Pons (tissue), 1 donor: ENCODE measurements around the gene SHC1.
A peak's percentile ranks its signal among the peaks of the same experiment; 100 is the strongest.

Source experiments
- DNase-seq: peaks from one replicate; pipeline ENCODE4 v3.0.0-alpha.2; 2016; ENCODE audit warnings: low spot score

Gene SHC1

DNA sequence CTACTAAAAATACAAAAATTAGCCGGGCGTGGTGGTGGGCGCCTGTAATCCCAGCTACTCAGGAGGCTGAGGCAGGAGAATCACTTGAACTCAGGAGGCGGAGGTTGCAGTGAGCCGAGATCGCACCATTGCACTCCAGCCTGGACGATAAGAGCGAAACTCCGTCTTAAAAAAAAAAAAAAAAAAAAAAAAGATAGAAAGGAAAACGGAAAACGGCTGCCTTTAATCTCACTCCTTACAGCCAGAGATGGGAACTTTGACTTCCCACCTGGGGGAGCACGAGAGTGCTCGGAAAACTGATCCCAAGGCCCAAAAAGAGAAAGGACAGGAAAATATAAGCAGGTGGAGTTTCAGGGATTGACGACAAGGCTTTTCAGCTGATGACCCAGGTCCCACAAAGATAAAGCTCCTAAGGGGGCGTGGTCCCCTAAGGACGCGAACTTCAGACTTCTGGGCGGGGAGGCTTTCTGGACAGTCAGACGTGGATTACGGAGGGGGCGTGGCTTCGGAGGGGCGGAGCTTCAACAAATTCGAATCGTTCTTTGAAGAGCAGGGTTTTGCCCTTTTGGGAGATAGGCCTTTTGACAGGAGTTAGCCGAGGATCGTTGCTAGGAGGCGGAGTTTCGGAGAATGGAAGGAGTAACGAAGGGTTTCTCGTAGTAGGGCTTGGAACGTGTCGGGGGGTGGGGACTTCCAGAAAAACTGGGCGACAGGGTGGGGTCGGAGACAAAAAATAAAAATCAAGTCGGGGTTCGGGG, 3.0 kb upstream of the SHC1 start:
- peak; percentile 91 for DNase-seq

DNA sequence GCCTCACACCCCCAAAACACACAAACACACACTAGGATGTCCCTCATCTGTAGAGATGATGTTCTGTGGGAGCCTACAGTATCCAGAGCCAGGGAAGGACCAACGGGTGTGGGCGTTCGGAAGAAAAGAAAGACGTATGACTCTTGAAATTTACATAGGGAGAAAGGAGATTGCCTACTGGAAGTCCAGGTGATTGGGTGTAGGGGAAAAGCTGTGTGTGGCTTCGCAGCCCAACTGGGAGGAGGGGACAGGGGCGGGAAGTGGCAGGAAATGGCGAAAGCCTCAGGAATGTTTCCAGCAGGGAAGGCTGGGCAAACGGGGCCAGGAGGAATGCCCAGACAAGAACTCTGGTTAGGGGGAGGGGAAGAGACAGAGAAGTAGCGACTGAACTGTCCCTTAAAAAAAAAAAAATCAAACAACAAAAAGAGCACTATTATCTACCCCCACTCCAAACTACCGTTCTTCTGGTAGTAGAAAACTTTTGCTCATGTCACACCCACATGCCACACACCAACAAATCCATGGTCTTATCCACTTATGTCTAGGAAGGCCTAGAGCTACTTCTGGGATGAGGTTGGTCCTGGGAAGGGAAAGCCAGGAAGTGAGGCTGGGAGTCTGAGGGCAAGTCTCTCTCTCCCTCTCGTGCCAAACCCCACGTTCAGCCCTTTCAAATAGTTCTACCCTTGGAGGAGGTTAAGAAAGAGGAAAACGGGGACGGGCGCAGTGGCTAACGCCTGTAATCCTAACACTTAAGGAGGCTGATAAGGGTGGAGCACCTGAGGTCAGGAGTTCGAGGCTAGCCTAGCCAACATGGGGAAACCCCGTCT, 2.2 kb upstream of the SHC1 start:
- DNase-seq, result no peak

DNA sequence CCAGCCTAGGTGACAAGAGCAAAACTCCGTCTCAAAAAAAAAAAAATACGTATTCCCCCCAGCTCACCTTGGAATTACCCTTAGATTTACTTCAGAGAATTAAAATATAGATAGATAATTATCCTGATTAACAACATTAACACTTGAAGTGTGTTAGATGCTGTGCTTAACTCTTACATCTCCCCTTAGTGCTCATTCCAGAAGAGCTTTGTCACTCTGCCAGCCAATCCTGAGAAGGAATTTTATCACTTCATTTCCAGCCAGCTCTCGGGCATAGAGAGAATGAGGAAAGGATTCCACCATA, 1.6 kb upstream of the SHC1 start:
- DNase-seq, result no peak

DNA sequence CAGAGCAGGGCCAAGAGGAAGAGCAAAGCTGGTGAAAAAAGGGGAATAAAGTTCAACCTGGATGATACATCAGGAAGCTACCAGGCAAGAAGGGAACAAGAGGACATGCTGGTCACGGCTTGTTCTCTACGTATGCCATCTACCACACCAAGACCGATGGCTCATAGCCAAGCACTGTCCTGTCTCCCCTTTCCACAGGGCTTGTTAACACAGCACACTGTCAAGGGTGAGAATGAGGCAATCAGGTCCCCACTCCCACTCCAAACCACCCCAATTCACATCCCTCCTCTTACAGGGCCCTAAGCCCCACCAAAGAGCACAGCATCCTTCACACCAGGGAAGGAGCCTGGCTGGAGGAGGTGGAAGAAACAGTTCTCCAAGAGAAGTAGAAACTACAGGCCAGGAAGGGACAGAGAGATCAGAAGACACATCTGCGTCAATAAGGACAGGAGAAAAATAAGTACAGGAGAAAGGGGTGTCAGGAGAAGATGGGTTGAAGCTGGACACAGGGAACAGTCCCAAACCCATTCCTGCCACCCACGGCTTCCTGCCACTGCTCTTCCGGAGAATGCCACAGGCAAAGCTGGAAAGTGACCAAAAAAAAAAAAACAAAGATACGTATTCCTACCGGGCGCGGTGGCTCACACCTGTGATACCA, 923 bp upstream of the SHC1 start:
- no peak for DNase-seq

DNA sequence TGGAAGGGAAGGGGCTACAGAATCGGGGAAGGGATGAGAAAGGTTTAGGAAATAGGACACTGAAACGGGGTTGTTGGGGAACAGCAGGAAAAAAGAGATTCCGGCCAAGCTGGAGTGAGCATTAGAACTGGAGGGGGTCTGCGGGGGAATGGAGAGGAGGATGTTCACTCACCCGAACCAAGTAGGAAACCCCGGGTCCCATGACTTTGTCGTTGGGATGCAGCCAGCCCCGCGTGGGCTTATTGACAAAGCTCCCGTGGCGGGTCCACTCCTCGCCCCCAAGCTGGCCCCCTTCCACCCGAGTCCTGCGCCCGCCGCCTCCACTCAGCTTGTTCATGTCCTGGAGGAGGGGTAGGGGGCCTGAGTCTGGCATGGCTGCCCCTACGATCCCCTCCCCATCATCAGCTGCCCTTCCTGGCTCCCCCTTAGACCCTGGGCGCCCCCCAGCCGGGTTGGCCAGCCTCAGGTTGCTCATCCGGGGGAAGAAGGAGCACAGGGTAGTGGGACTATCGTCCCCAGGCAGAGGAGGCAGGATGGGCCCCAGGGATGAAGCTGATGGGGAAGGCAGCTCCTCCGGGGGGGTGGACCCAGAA, 591 bp downstream of the SHC1 start:
- DNase-seq, result no peak

DNA sequence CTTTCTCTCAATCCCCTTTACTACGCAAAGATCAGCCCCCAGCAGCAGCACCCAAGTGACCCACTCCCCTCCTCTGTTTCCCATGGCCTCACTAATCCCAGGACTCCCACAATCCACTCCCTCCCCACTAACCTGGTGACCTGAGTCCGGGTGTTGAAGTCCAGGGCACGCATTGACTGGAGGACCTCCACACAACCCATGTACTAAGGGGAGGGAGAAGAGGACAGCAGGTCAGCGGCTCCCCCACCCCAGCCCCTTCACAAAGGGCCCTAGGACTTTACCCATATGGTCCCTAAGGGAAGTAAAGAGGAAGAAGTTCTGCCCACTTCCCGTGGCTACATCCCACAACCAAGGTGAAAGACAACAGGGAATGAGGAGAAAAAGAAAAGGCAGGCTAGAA, 1.3 kb downstream of the SHC1 start:
- no peak for DNase-seq

DNA sequence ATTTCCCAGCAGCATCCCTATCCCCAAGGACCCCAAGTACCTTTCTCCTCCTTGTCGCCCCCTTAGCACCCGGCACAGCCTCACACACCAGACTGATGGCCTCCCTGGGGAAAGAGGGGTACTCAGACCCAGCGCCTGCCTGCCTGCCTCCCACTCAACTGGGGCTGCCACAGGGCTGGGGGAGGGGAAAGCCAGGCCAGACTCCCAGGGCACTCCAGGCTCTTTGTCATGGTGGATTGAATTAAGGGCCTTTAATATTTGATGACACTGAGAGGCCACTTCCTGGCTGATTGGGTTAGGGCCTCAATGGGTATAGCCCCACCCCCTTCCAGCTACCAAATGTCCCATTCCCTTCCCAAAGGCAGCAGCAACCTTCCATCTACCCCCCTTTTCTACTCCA, 1.8 kb downstream of the SHC1 start:
- DNase-seq, result no peak

DNA sequence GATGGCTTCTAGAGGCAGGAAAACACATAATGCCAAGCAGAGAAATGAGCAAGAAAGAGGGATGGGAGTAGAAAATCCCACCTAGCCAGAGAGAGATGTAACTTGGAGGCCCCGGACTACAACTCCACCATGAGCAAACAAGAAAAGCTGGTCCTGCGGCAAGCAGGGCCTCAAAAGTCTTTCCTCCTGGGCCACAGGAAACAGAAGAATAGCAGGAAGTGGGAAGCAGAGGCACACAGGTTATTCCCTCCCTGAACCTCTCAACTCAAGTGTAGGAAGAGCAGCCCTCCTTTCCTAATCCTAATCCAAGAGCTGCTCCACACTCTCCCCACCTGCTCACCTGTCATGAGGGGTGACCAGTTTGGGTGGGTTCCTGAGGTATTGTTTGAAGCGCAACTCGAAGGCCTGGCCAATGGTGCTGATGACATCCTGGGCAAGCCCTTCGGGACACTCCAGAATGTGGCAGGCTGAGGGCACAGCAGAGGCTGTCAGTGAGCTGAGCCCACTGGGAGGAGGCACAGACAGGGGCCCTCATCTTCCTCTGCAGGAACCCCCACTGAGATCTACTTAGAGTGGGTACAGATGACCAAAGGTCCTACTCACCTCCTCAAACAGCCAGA, 3.1 kb downstream of the SHC1 start:
- DNase-seq, result no peak

DNA sequence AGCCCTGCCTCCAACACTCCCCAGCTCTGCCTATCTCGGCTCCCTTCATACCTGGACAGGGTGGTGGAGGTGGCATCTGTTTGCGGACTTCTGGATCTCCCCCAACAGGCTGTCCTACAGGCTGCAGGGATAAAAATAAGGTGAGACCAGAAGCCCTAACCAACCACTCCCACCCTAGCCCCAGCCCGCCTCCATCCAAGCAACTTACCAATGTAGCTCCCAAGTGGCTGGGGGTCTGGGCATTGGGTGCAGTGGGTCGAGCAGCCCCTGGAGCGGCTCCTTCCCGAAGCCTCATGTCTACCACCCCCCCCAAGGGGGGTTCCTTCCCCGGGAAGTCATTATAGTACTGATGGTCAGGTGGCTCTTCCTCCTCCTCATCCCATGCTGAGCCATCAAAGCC, 4.4 kb downstream of the SHC1 start:
- no peak for DNase-seq

DNA sequence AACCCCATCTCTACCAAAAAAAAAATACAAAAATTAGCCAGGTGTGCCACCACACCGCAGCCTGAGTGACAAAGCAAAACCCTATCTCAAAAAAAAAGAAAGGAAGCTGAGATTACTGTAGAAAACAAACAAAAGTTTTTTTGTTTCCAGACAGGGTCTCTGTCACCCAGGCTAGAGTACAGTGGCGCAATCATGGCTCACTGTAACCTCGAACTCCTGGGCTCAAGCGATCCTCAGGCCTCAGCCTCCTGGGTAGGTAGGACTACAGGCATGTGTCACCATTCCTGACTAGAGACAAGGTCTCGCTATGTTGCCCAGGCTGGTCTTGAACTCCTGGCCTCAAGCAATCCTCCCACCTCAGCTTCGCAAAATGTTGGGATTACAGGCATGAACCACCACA, 6.2 kb downstream of the SHC1 start:
- DNase-seq, result no peak

DNA sequence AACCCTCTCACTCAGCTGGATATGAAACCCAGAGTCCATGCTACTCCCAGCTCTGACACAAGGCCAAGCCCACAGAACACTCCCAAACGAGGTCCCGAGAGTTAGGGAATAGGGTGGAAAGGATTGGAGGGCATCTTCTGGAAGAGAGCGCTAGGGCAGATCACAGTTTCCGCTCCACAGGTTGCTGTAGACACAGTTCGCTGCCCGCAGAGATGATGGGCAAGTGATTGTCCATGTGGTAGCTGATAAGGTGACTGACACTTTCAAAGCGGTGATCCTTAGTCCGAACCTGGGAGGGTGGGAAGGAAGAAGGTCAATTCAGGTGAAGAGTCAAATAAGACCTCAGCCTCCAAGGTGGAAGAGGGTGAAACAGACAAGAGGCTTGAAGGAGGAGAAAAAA, 6.9 kb downstream of the SHC1 start:
- no peak for DNase-seq

DNA sequence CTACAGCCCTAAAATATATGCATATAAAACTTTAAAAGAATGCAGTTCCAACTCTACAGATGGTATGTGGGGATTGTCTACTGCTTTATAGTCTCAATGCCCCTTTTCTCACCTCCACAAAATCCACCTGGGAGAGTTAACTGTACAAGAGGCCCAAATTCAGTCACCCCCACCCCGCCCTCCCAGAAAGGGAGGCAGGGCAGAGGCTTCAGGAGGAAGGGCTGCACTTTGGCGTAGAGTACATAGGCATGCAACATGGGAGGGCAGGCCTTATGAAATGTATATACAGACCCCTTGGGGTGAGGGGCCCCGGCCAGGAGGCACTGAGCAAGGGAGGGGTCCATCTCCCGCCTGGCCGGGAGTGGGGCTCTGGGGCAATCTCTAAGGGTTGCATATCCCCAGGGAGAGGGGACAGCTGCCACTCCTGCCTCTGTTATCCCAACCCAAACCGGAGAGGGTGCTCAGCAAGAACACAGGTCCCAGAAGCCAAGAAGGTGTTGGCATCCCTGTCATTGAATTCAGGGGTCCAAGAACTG, 7.7 kb downstream of the SHC1 start:
- DNase-seq, result no peak

DNA sequence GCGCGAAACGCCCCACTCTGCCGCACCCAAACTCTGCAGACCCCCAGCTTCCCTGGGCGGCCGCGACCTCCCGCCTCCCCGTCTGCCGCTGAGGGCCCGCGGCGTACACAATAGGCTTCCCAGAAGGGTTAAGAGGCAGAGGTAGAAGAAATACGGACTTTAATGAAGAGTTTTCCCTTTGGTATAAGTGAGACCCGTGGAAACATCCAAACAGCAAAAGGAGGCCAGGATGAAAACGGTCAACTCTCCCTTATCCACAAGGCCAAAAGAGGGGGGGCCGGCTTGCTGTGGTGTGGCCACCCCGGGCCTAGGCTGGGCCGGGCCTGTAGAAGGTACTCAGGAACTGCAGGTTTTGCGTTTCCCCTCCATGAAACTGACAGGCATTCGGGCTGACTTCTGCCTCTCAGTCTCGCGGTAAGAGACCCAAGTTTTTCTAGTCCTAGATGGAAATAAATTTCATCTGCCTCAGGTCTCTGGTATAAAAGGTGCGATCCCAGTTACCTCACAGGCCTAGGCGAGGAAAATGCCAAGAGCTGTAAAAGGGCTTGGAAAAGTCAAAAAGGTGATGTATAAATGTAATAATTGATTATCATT, 8.3 kb downstream of the SHC1 start:
- DNase-seq, result no peak

DNA sequence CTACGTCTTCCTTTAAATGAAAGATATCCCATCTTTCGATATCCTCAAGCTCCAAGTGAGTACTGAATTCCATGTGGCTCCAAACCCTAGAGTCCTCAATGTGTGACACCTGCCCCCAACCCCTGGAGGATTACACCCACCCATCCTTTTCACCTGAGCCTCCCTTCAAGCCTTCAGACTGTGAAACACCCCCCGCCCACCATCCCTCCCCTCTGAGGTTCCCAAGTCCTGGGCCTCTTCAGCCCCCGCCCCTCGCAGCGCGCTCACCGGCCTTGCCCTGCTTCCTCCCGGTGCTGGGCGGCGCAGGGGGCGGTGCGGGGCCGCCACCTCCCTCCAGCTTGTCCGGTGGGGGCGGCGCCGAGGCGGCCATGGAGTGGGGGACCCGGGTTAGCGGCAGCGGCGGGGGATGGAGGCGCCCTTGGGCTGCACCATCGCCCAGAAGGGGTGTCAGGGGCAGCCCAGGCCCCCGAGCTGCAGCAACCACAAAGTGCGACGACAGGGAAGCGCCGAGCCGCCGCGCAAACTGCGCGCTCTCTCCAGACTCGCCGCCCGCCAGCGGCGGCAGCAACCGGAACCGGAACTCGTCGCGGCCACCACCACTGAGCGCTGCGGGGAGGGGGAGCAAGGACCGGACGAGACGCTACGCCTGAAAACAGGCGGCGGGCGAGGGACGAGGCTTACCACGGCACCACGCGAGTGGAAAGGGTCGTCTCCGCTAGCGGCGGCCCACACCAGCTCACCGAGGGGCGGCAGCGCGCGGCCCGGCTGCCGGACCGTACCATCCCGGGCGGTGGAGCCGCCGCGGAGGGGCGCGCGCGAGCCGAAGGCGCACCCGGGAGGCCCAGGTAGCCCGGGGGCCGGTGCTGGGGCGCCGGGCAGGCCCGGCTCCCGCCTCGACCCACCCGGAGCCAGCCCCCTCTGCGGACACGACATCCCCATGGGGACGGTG, 9.1 kb downstream of the SHC1 start, which contains the start of gene PYGO2:
Gene PYGO2 (minus strand): TSS at position 576 of the 949 bp plus-strand sequence. CDS start 206 bp downstream, at position 370.
- no peak for DNase-seq

DNA sequence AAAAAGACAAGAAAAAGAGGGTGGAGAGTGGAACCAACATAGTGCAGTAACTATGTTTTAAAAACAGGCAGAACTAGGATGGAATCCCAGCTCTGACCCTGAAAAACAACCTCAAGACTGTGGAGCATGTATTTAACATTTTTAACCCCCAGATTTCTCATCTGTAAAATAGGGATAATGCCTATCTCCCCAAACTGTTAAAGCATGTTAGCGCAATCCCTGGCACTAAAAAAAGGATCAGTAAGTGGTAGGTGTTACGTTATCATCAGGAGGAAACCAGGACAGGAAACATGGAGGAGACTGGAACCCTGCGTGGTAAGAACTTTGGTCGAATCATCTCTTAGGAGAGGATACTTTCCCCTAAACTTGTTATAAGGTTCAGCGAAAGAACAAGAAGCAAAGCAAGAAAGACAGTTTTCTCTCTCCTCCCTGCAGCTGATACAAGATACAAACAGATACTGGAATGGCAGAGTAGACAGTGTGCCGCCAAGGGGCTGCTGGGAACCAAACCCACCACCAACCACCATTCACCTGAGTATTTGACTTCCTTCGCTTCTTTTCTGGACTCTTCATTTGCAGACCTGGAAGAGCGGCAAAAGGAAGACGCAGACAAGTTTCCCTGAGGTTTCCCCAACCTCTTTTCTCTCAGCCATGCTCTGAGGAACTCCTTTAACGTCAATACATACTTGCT, 10.0 kb downstream of the SHC1 start:
- DNase-seq, result no peak

DNA sequence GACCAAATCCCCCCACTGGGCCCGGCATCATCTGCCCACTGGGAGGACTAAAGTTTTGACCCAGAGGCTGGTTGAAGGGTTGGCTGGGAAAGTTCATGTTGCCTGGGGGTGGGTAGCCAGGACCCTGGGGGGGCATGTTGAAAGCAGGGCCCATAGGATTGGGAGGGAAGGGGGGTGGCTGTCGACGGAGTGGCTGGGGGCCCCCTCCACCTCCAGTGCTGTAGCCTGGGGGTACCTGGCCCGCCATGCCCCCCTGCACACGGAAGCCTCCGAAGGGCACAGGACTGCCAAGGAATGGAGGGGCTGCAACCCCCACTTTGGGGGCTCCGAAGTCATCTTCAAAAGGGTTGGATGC, 11.1 kb downstream of the SHC1 start:
- no peak for DNase-seq

DNA sequence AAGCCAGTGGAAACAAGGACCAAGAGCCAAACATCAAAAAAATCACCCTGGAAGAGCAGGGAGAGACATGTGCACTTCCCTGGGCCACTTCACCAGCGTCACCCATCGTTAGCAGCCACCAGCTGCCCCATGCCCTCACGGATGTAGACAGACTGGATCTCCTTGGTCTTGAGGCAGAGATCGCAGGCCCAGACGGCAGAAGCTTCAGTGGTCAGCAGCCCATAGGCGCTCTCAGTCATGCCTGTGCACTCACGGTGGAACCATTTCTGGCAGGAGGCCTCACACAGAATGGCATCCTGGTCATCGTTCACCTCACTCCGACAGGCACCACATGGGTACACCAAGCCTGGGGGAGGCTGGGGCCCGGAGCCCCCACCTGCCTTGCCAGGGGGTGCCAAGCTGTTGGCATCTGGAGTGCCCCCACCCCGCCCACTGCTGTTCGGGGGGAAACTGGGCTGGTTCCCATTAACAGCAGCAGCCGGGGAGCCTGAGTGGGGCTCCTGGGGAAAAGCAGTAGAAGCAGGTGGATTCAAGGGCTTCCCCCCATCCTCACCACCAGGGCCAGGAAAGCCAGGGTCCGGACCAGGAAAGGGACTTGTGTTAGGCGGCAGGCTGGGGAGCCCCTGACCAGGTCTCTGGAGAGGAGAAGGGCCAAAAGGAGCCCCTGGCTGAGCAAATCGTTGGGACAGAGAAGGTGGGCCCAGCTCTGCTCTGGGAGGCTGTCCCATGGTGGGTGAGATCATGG, 11.7 kb downstream of the SHC1 start:
- DNase-seq, result no peak

DNA sequence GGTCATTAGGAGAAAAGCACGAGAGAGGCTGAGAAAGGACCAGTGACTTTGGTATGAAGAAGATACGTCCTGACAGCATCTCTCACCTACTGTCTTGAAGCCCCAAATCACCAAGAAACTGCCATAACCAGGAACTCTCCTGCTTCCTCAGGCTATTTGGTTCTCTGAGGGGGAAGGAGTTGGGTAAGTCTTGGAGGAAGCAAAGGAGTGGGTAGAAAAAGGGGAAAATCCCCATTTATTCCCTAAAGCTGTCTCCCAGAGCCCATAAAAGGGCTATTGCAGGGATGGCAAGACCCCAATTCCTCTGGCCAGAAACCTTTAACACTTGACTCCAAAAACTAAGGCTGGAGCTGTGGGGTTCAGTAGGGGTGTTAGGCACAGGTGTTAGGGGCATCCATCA, 12.5 kb downstream of the SHC1 start:
- DNase-seq, result no peak

DNA sequence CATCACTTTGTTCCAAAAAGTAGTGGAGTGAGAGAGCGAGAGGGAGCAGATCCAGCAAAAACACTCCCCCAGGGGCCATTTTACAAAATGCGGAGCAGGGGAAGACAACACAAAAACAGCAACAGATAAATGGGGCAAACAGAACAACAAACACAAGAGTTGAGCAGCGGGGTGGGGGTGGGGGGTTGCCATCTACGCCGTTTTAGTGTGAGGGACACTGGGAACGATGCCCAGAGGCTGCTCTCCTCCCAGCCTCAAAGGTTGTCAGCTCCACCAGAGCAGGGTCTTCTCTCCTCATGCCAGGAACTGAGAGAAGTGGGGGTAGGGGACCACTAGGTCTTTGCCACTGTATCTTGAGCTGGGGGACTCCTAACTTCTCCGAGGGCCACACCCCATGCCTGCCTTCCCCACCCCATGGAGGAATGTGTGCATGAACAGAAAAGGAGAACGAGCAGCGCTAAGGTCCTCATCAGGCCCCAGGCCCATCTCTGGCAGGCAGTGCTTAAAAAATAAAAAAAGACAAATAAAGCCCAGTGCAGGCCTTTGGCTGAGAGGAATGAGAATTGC, 13.4 kb downstream of the SHC1 start:
- DNase-seq, result no peak
